HEK293 (cell line): ENCODE results near the gene THSD7A.

Experiments
- IKZF3 ChIP-seq: fragments of 450-650 bp; IDR thresholded peaks from 2 replicates; pipeline ENCODE4 v1.5.0; 2018; ENCODE audit warnings: missing biosample characterization, mild to moderate bottlenecking, missing genetic modification characterization, moderate library complexity
- OVOL3 ChIP-seq: fragments of 450-650 bp; formaldehyde crosslinking; IDR thresholded peaks from 2 replicates; pipeline ENCODE4 v1.5.1; 2016; ENCODE audit warnings: missing biosample characterization, missing genetic modification characterization
- SP7 ChIP-seq: fragments of 450-650 bp; formaldehyde crosslinking; IDR thresholded peaks from 2 replicates; pipeline ENCODE4 v1.5.1; 2016; ENCODE audit warnings: missing biosample characterization, missing genetic modification characterization
- ZBTB1 ChIP-seq: fragments of 450-650 bp; formaldehyde crosslinking; IDR thresholded peaks from 2 replicates; pipeline ENCODE4 v1.5.1; 2016; ENCODE audit warnings: missing biosample characterization, missing genetic modification characterization
- ZBTB8A ChIP-seq: fragments of 450-650 bp; formaldehyde crosslinking; IDR thresholded peaks from 2 replicates; pipeline ENCODE4 v1.5.1; 2016; ENCODE audit warnings: missing biosample characterization, missing genetic modification characterization
- ZNF169 ChIP-seq: fragments of 450-650 bp; formaldehyde crosslinking; IDR thresholded peaks from 2 replicates; pipeline ENCODE4 v1.5.1; 2016; ENCODE audit warnings: missing biosample characterization, missing genetic modification characterization
- ZNF274 ChIP-seq, 2 experiments: fragments of 200-500 bp in 1 of 2; fragments of 450-650 bp in 1 of 2; sonication (Bioruptor generic) in 1 of 2; formaldehyde crosslinking in 1 of 2; IDR thresholded peaks; 2 replicates each; pipeline versions ENCODE4 v1.5.1 to v1.6.1; 2014 to 2016; ENCODE audit warnings: borderline replicate concordance in 1 of 2, inconsistent platforms in 1 of 2, low read length in 1 of 2, missing biosample characterization in 1 of 2, missing genetic modification characterization in 1 of 2
- ZNF544 ChIP-seq: fragments of 450-650 bp; formaldehyde crosslinking; IDR thresholded peaks from 2 replicates; pipeline ENCODE4 v1.5.0; 2017; ENCODE audit warnings: missing biosample characterization, missing genetic modification characterization
- ZNF600 ChIP-seq: fragments of 450-650 bp; formaldehyde crosslinking; IDR thresholded peaks from 2 replicates; pipeline ENCODE4 v1.5.1; 2016; ENCODE audit warnings: missing biosample characterization, missing genetic modification characterization
- ZNF677 ChIP-seq: fragments of 450-650 bp; IDR thresholded peaks from 2 replicates; pipeline ENCODE4 v1.5.0; 2018; ENCODE audit warnings: missing biosample characterization, mild to moderate bottlenecking, missing genetic modification characterization, moderate library complexity
- ZNF830 ChIP-seq: fragments of 450-650 bp; IDR thresholded peaks from 2 replicates; pipeline ENCODE4 v1.5.0; 2018; ENCODE audit warnings: missing biosample characterization, missing genetic modification characterization, low read depth, mild to moderate bottlenecking, moderate library complexity
- TF ChIP-seq, protein P1 (sequence below): fragments of 450-650 bp; formaldehyde crosslinking; IDR thresholded peaks from 2 replicates; pipeline ENCODE4 v1.5.1; 2016; ENCODE audit warnings: missing biosample characterization, missing genetic modification characterization
- TF ChIP-seq, protein P2 (sequence below): fragments of 450-650 bp; formaldehyde crosslinking; IDR thresholded peaks from 2 replicates; pipeline ENCODE4 v1.5.1; 2017; ENCODE audit warnings: missing biosample characterization, missing genetic modification characterization
- TF ChIP-seq, protein P3 (sequence below): fragments of 450-650 bp; formaldehyde crosslinking; IDR thresholded peaks from 2 replicates; pipeline ENCODE4 v1.5.1; 2016; ENCODE audit warnings: missing biosample characterization, missing genetic modification characterization

DNA sequence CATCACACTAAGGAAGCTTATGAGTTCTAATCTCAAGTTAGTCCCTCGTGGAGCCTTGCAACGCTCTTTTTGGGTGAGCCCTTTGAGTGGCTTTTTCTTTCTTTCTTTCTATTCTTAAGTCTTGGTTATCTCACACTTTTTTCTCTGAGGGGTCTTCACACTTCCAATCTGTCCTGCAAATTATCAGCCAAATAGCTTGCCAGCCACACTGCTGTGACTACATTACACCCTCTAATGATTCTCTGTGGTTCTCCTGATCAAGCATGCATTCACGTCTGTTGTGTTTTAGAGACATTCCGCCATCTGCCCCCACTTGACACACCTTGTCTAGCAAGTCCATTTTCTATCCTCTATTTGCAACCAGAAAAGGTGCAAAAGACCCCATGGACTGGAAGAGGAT, 340.2 kb downstream of the THSD7A start:
- TF ChIP-seq ZNF830 (tag by site-specific recombination) (no peak), ZBTB8A (tag by site-specific recombination) (no peak), ZNF600 (tag by site-specific recombination) (no peak), IKZF3 (tag by site-specific recombination) (no peak), ZNF677 (no peak), ZNF544 (tag by site-specific recombination) (no peak), ZNF274 (IDR thresholded peaks at IDR 0.05; ENCODE audit: low read length) (no peak), ZNF274 (tag by site-specific recombination; IDR thresholded peaks at IDR 0.05; ENCODE audit: borderline replicate concordance) (no peak), ZNF169 (tag by site-specific recombination) (no peak), SP7 (tag by site-specific recombination) (no peak), OVOL3 (tag by site-specific recombination) (no peak), ZBTB1 (tag by site-specific recombination) (no peak)
- TF ChIP-seq, protein P1, sequence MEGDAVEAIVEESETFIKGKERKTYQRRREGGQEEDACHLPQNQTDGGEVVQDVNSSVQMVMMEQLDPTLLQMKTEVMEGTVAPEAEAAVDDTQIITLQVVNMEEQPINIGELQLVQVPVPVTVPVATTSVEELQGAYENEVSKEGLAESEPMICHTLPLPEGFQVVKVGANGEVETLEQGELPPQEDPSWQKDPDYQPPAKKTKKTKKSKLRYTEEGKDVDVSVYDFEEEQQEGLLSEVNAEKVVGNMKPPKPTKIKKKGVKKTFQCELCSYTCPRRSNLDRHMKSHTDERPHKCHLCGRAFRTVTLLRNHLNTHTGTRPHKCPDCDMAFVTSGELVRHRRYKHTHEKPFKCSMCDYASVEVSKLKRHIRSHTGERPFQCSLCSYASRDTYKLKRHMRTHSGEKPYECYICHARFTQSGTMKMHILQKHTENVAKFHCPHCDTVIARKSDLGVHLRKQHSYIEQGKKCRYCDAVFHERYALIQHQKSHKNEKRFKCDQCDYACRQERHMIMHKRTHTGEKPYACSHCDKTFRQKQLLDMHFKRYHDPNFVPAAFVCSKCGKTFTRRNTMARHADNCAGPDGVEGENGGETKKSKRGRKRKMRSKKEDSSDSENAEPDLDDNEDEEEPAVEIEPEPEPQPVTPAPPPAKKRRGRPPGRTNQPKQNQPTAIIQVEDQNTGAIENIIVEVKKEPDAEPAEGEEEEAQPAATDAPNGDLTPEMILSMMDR (tag by site-specific recombination), result no peak
- TF ChIP-seq, protein P2, sequence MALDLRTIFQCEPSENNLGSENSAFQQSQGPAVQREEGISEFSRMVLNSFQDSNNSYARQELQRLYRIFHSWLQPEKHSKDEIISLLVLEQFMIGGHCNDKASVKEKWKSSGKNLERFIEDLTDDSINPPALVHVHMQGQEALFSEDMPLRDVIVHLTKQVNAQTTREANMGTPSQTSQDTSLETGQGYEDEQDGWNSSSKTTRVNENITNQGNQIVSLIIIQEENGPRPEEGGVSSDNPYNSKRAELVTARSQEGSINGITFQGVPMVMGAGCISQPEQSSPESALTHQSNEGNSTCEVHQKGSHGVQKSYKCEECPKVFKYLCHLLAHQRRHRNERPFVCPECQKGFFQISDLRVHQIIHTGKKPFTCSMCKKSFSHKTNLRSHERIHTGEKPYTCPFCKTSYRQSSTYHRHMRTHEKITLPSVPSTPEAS, result no peak
- TF ChIP-seq, protein P3, sequence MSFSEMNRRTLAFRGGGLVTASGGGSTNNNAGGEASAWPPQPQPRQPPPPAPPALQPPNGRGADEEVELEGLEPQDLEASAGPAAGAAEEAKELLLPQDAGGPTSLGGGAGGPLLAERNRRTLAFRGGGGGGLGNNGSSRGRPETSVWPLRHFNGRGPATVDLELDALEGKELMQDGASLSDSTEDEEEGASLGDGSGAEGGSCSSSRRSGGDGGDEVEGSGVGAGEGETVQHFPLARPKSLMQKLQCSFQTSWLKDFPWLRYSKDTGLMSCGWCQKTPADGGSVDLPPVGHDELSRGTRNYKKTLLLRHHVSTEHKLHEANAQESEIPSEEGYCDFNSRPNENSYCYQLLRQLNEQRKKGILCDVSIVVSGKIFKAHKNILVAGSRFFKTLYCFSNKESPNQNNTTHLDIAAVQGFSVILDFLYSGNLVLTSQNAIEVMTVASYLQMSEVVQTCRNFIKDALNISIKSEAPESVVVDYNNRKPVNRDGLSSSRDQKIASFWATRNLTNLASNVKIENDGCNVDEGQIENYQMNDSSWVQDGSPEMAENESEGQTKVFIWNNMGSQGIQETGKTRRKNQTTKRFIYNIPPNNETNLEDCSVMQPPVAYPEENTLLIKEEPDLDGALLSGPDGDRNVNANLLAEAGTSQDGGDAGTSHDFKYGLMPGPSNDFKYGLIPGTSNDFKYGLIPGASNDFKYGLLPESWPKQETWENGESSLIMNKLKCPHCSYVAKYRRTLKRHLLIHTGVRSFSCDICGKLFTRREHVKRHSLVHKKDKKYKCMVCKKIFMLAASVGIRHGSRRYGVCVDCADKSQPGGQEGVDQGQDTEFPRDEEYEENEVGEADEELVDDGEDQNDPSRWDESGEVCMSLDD (tag by site-specific recombination), result no peak
